SK-MEL-5 (cell line): ENCODE results near the gene LHFPL3. TPM values are rescaled to one million over a fixed set of nuclear protein-coding genes. Genes with fewer than 3 reads are reported as not detected.

Experiments used
- DNase-seq: peaks from one replicate; pipeline ENCODE4 v3.0.0-alpha.2; 2016; ENCODE audit warnings: low read depth, low spot score
- in situ Hi-C: cut with HindIII; loops from 2 replicates; pipeline ENCODE4 v1.10.0; 2016; ENCODE audit warnings: low sequenced_read_pairs, high pct_unique_total_duplicates, low pct_unique_long_range_greater_than_20kb
- total RNA-seq: library from RNA; depleted of rRNA; stranded (reverse); fragments of >200 nt; shearing (Covaris generic); gene quantifications from 2 replicates; pipeline ENCODE4 v1.2.3, GENCODE V29; 2014

The LHFPL3 gene
- total RNA-seq, 1 experiment from 2014 or later: 0.26 TPM

GRCh38 chr7:104362756-104363155 is 34.4 kb downstream of the LHFPL3 start:
- in situ Hi-C loops: no loop called here
- no peak for DNase-seq

GRCh38 chr7:104363355-104363754 is 35.0 kb downstream of the LHFPL3 start:
- DNase-seq: no peak
- in situ Hi-C loops: no loop called here

GRCh38 chr7:104366390-104366789 is 38.0 kb downstream of the LHFPL3 start:
- DNase-seq: no peak
- in situ Hi-C loops: no loop called here

- in situ Hi-C loops: no loop called here
- no peak for DNase-seq
Measured at GRCh38 chr7:104367926-104368325, 39.5 kb downstream of the LHFPL3 start.

- peak; percentile 59 for DNase-seq
- in situ Hi-C loops: no loop called here
Measured at GRCh38 chr7:104371216-104371979, 43.0 kb downstream of the LHFPL3 start.

- in situ Hi-C loops: no loop called here
Measured at GRCh38 chr7:104371980-104372357, 43.6 kb downstream of the LHFPL3 start.

GRCh38 chr7:104382616-104383015 is 54.2 kb downstream of the LHFPL3 start:
- DNase-seq: no peak
- in situ Hi-C loops: no loop called here

More at GRCh38 chr7:104371980-104372357, 43.6 kb downstream of the LHFPL3 start:
- no peak for DNase-seq

GRCh38 chr7:104386943-104387342 is 58.5 kb downstream of the LHFPL3 start:
- DNase-seq: no peak
- in situ Hi-C loops: no loop called here

GRCh38 chr7:104388222-104388621 is 59.8 kb downstream of the LHFPL3 start:
- DNase-seq: no peak
- in situ Hi-C loops: no loop called here

- DNase-seq: no peak
- in situ Hi-C loops: no loop called here
Measured at GRCh38 chr7:104395162-104395561, 66.8 kb downstream of the LHFPL3 start.

- no peak for DNase-seq
- in situ Hi-C loops: no loop called here
Measured at GRCh38 chr7:104397442-104397841, 69.0 kb downstream of the LHFPL3 start.

- DNase-seq: no peak
- in situ Hi-C loops: no loop called here
Measured at GRCh38 chr7:104408371-104408770, 80.0 kb downstream of the LHFPL3 start.

GRCh38 chr7:104410742-104411141 is 82.3 kb downstream of the LHFPL3 start:
- in situ Hi-C loops: no loop called here
- no peak for DNase-seq

GRCh38 chr7:104412911-104413310 is 84.5 kb downstream of the LHFPL3 start:
- DNase-seq: no peak
- in situ Hi-C loops: no loop called here

- DNase-seq: no peak
- in situ Hi-C loops: no loop called here
Measured at GRCh38 chr7:104414216-104414615, 85.8 kb downstream of the LHFPL3 start.

GRCh38 chr7:104415700-104416099 is 87.3 kb downstream of the LHFPL3 start:
- peak; percentile 43 for DNase-seq
- in situ Hi-C loops: no loop called here

GRCh38 chr7:104416866-104417393 is 88.5 kb downstream of the LHFPL3 start:
- DNase-seq: no peak

GRCh38 chr7:104431930-104432329 is 103.5 kb downstream of the LHFPL3 start:
- in situ Hi-C loops: no loop called here
- peak; percentile 27 for DNase-seq

More at GRCh38 chr7:104416866-104417393, 88.5 kb downstream of the LHFPL3 start:
- in situ Hi-C loops: no loop called here

GRCh38 chr7:104434129-104434528 is 105.7 kb downstream of the LHFPL3 start:
- in situ Hi-C loops: no loop called here
- DNase-seq: no peak
